ENCODE results near the gene PDILT. TPM values are rescaled to one million over a fixed set of nuclear protein-coding genes. Genes with fewer than 3 reads are reported as not detected.
"Not testable (repeated sequence)": the region's sequence is repeated elsewhere in the genome, so short reads cannot be mapped to it uniquely, and the experiment has no call there.

PDILT gene
- total RNA-seq (2014; rRNA removed; shearing (Covaris generic)), result not detected in 2 replicates

DNA sequence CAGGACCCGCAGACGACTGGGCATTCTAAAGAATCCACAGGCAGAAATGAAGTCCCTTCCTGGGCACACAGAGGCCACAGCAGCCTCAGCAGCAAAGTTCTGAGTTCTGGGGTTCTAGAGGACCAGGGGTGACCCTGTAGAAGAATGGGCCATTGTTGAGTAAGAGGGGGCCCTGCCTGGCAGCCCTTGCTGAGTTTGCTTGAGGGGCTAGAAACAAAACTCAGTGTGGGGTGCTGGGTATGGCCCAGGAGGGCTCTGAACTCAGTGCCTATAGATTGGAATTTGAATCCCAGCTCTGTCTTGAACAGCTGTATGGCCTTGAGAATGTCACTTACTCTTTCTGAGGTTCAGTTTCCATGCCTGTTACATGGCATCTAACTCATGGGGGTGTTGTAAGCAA, at the start of gene PDILT:
TSS of gene PDILT (minus strand) at position 101 of the 400 bp plus-strand sequence. CDS start 5,437 bp downstream, outside the sequence.
- DNase-seq (ENCODE audit: low read depth), result no peak

DNA sequence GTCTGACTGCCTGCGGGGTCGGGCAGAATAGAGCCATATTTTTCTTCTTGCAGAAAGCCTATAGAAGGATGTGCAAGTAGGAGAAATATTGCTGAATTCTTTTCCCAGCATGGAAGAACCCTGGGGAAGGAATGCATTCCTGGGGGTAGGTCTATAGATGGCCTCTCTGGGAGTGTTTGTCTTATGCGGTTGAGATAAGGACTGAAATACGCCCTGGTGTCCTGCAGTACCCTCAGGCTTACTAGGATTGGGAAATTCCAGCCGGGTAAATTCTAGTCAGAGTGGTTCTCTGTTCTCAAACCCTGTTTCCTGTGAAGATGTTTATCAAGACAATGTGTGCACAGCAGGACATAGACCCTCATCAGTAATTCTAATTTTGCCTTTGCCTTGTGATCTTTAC, 49.1 kb upstream of the PDILT start:
- DNase-seq (ENCODE audit: low read depth), result not testable (repeated sequence)

DNA sequence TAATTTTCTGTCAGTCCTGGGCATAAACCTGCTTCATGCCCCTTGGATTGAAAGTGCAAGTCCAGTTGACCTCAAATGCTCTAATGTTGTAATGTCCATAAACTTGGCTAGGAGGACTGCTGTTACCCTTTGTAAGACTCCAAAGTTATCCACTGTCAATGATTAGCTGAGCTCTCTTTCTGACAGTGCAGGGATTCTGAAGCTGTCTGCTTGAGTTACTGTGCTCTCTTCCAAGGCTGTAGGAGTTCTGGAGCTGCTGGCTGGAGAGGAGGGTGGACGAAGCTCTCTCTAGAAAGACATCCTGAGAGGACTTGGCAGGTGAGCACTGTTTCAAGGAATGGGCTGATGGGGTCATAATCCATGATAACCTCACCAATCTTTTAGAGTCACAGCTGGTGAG, 46.8 kb upstream of the PDILT start, which contains the start of gene ACSM2A:
TSS of gene ACSM2A (plus strand) at position 158 of the 400 bp plus-strand sequence. CDS start 8,594 bp downstream, outside the sequence.
- not testable (repeated sequence) for DNase-seq (ENCODE audit: low read depth)

- not testable (repeated sequence) for DNase-seq (ENCODE audit: low read depth)
These were observed 42.3 kb upstream of the PDILT start for GRCh38 chr16:20446652-20447393.

DNA sequence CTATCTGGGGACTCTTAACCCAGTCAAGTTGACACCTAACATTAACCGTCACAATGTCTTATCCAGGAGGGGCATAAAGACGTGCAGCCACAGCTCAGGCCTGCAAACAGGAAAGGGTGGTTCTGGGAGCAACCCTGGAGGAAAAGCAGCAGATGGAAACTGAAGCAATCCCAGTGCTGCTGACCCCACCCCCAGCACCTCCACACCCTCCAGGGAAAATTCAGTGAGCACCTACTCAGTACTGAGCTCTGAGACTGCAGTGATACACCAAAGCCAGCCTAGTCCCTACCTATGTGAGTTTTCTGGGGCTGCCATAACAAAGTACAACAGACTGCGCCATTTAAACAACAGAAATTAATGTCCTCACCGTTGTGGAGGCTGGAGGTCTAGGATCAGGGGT, 37.3 kb upstream of the PDILT start:
- not testable (repeated sequence) for DNase-seq (ENCODE audit: low read depth)

GRCh38 chr16:20441191-20441590, 36.7 kb upstream of the PDILT start:
- peak; percentile 33 for DNase-seq (ENCODE audit: low read depth)

- DNase-seq (ENCODE audit: low read depth), result not testable (repeated sequence)
These were observed 36.2 kb upstream of the PDILT start for GRCh38 chr16:20440731-20441130.

- peak; percentile 22 for DNase-seq (ENCODE audit: low read depth)
These were observed 35.3 kb upstream of the PDILT start for GRCh38 chr16:20439820-20440231.

DNA sequence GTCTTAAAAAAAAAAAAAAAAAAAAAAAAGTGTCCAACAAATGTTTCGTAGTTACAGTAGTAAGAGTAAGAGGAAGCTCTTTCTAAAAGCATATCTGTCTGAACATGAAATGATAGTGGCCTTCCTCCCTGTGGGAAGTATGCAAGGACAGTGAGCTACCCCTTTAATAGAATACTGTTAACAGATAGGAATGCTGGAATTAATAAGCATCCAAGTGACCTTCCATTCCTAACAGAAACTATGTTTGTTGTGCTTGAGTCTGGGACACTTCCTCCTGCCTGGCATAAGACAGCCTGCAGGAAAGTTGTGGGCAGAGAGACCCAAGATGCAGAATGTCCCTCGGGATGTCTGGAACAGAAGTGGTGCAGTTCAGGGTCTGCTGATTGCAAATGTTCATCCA, 34.4 kb upstream of the PDILT start:
- DNase-seq (ENCODE audit: low read depth), result not testable (repeated sequence)

DNA sequence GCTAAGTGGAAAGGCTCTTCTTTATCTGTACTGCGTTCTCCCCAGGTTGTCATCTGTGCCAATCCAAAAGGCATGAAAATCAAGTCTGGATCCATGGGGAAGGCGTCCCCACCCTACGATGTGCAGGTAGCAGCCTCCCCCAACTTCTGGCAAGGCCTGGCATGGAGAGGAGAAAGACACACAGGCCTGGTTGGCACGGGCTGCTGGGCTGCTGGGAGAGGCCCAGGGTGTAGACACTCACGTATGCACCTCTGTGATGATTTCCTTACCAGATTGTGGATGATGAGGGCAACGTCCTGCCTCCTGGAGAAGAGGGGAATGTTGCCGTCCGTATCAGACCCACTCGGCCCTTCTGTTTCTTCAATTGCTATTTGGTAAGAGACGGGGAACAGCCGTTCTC, 26.4 kb upstream of the PDILT start:
- no peak for DNase-seq (ENCODE audit: low read depth)

GRCh38 chr16:20430480-20430879, 25.9 kb upstream of the PDILT start:
- DNase-seq (ENCODE audit: low read depth), result not testable (repeated sequence)

DNA sequence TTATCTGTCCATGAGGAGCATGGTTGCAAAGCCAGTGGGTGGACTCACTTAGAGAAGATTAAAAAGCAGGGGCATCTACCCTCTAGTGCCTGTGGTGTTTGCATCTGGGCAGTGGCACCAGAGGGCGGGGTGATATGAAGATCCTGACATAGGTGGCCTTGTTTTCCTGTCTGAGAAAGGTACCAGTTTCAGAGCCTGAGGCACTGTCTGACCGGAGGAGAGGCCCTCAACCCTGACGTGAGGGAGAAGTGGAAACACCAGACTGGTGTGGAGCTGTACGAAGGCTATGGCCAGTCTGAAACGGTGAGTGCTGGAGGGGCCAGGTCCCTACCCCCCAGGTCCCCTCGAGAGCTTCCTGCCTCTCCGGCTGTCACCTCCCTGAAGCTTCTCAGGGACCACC, 25.0 kb upstream of the PDILT start:
- not testable (repeated sequence) for DNase-seq (ENCODE audit: low read depth)

- DNase-seq (ENCODE audit: low read depth), result peak; percentile 70
These were observed 22.9 kb upstream of the PDILT start for GRCh38 chr16:20427401-20427797.

- no peak for DNase-seq (ENCODE audit: low read depth)
These were observed 19.8 kb upstream of the PDILT start for GRCh38 chr16:20424129-20424866.

- not testable (repeated sequence) for DNase-seq (ENCODE audit: low read depth)
These were observed 19.2 kb upstream of the PDILT start for GRCh38 chr16:20423772-20424128.

DNA sequence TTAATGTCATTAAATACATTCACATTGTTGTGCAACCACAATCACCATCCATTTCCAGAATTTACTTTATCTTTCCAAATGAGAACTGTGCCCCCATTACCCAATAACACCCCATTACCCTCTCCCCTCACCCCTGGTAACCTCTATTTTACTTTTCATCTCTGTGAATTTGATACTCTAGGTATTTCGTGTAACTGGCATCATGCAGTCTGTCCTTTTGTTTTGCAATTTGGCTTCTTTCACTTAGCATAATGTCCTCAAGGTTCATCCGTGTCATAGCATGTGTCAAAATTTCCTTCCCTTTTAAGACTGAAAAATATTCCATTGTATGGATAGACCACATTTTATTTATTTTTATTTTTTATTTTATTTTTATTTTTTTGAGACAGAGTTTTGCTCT, 17.2 kb upstream of the PDILT start:
- DNase-seq (ENCODE audit: low read depth), result not testable (repeated sequence)

GRCh38 chr16:20419093-20419492, 14.6 kb upstream of the PDILT start:
- not testable (repeated sequence) for DNase-seq (ENCODE audit: low read depth)

- peak; percentile 92 for DNase-seq (ENCODE audit: low read depth)
These were observed 11.0 kb upstream of the PDILT start for GRCh38 chr16:20415541-20415940.

DNA sequence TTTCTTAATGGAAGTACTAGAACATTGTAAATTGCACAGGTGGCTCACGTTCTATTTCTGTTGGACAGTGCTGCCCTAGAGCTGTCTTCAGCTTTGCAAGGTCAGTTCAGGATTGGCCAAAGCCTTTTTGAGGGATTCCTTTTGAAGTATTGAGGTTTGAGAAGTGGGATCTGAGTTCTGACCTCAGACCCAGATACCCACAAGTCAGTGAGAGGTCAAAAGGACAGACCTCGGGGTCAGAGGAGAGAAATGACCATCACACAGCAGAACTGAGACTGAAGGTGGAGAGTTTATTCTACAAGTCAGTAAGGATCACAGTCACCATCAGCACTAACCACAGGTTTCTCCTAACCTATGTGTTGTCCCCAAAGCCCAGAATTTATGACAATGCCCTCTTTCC, 6.5 kb upstream of the PDILT start:
- DNase-seq (ENCODE audit: low read depth), result no peak

- DNase-seq (ENCODE audit: low read depth), result peak; percentile 76
These were observed 5.7 kb upstream of the PDILT start for GRCh38 chr16:20410121-20410723.

DNA sequence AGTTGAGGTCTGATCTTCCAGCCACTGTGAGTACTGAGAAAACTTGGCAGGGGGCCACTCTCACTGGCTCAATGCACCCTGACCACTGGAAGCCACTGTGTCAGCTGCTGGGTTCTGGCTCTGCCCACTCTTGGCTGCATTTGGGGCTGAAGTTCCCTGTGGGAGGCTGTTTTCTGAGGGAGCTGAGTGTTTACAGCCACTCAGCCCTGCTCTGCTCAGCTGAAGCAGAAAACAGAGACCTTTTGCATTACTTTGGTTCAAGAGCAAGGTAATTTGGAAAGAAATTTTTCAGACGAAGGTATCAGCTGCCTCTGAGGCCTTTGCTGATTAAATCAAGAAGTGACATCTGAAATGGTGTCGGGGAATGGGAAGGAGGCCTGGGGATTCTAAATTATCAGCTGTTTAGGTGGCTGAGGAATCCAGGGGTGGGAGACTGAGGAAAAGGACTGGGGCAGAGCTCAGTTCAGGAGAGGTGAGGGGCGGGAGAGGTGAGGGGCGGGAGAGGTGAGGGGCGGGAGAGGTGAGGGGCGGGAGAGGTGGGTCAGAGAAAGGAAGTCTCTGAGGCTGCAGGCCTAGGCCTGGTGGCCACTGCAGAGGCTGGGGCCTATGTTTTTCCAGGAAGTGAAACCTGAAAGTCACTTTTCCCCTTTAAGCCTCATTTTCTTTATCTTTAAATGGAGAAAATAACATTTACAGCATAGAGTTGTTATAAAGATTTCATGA, 5.0 kb upstream of the PDILT start, which contains the start of gene ACSM5:
TSS of gene ACSM5 (plus strand) at position 137 of the 723 bp plus-strand sequence. CDS start 1,951 bp downstream, outside the sequence.
- DNase-seq (ENCODE audit: low read depth), result peak; percentile 90

DNA sequence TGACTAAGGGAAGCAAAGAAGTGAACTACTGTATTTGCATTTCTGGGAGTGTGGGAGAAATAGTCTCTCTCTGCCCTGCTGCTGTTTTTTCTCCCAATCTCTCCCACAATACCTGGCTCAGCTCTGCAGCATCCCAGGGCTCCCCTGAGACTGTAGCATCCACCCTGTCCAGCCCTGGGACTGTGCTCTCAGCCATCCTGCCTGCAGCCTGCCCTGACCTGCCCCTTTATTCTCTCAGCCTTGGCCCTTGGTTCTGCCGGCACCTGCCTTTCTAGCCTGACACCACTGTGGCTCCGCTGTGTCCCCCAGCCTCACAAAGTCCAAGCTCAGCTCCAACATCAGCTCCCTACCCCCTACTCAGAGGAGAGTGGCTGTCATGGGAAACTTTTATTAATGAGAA, 1.9 kb downstream of the PDILT start:
- DNase-seq (ENCODE audit: low read depth), result no peak

Measured in M059J (cell line).